IMR-90 (cell line): ENCODE results near the gene RXFP1. TPM values are rescaled to one million over a fixed set of nuclear protein-coding genes. Genes with fewer than 3 reads are reported as not detected.

Source experiments
- ATAC-seq: fragments of 200-7000 bp; cut with Tn5 transposase; 2 replicates; pipeline ENCODE4 v1.9.1; 2020; ENCODE audit warnings: low read depth, mild to moderate bottlenecking, moderate library complexity
- BruUV-seq: library from RNA; stranded (reverse); fragments of 400-500 nt; replicated peaks from 2 replicates; lab custom pipeline; 2021; lab: Mats Ljungman, UMichigan
- CTCF ChIA-PET: fragments of 300-600 bp; formaldehyde crosslinking; extraction: SDS; loops from one replicate; lab custom pipeline; 2021; ENCODE audit warnings: antibody characterized with exemption; lab: Yijun Ruan, JAX
- POLR2A ChIA-PET: fragments of 300-600 bp; sonication (Branson Sonifier 250); formaldehyde crosslinking; loops from one replicate; lab custom pipeline; 2022; ENCODE audit warnings: antibody characterized with exemption; ENCODE audit not compliant: unreplicated experiment; lab: Charles Lee
- DNase-seq: peaks from one replicate; pipeline ENCODE4 v3.0.0; 2013
- H2AFZ ChIP-seq: replicated peaks from 2 replicates; pipeline ENCODE3; 2013; ENCODE audit warnings: low read length, mild to moderate bottlenecking; ENCODE audit not compliant: poor library complexity
- H2AK5ac ChIP-seq: 2 replicates; pipeline ENCODE4 v1.6.1; 2013; ENCODE audit warnings: low read depth, low read length, inconsistent platforms
- H2AK9ac ChIP-seq: replicated peaks from 2 replicates; pipeline ENCODE3; 2013; ENCODE audit warnings: mild to moderate bottlenecking, low read depth, low read length, moderate library complexity; ENCODE audit not compliant: poor library complexity
- H2BK120ac ChIP-seq: 2 replicates; pipeline ENCODE4 v1.6.1; 2013; ENCODE audit warnings: low read depth, low read length, inconsistent platforms
- H2BK15ac ChIP-seq: 3 replicates; pipeline ENCODE4 v1.6.1; 2013; ENCODE audit warnings: low read depth, low read length, inconsistent platforms
- H2BK20ac ChIP-seq: 2 replicates; pipeline ENCODE4 v1.6.1; 2013; ENCODE audit warnings: low read depth, mild to moderate bottlenecking, inconsistent platforms, low read length, moderate library complexity
- H2BK5ac ChIP-seq: 2 replicates; pipeline ENCODE4 v1.6.1; 2013; ENCODE audit warnings: mild to moderate bottlenecking, low read depth, low read length, inconsistent platforms; ENCODE audit not compliant: poor library complexity, severe bottlenecking
- H3K14ac ChIP-seq: replicated peaks from 2 replicates; pipeline ENCODE4 v1.6.1; 2013; ENCODE audit warnings: low read depth, low read length, inconsistent platforms
- H3K18ac ChIP-seq: 2 replicates; pipeline ENCODE4 v1.6.1; 2013; ENCODE audit warnings: low read depth, low read length, control low read depth
- H3K23ac ChIP-seq: 2 replicates; pipeline ENCODE4 v1.6.1; 2013; ENCODE audit warnings: low read depth, low read length, inconsistent platforms
- H3K27ac ChIP-seq: 2 replicates; pipeline ENCODE4 v1.5.1; 2013; ENCODE audit warnings: mild to moderate bottlenecking, control low read depth, low read length; ENCODE audit not compliant: insufficient read depth
- H3K27me3 ChIP-seq: 2 replicates; pipeline ENCODE4 v1.6.1; 2013; ENCODE audit warnings: low read length; ENCODE audit not compliant: control insufficient read depth, insufficient read depth
- H3K36me3 ChIP-seq: 2 replicates; pipeline ENCODE4 v1.6.1; 2013; ENCODE audit warnings: low read length, mixed read lengths; ENCODE audit not compliant: control insufficient read depth, insufficient read depth
- H3K4ac ChIP-seq: 2 replicates; pipeline ENCODE4 v1.6.1; 2013; ENCODE audit warnings: low read depth, low read length, inconsistent platforms
- H3K4me1 ChIP-seq: 2 replicates; pipeline ENCODE4 v1.6.1; 2013; ENCODE audit warnings: low read length, mixed read lengths; ENCODE audit not compliant: control insufficient read depth, insufficient read depth
- H3K4me2 ChIP-seq: 2 replicates; pipeline ENCODE4 v1.6.1; 2013; ENCODE audit warnings: low read depth, mild to moderate bottlenecking, control low read depth, low read length, moderate library complexity
- H3K4me3 ChIP-seq: 2 replicates; pipeline ENCODE4 v1.5.1; 2013; ENCODE audit warnings: low read depth, mild to moderate bottlenecking, control low read depth, low read length, moderate library complexity; ENCODE audit not compliant: insufficient read depth
- H3K56ac ChIP-seq: 2 replicates; pipeline ENCODE4 v1.6.1; 2013; ENCODE audit warnings: low read length, inconsistent platforms; ENCODE audit not compliant: insufficient read depth; ENCODE audit errors: extremely low read depth
- H3K79me1 ChIP-seq, 2 experiments: 2 replicates each; pipeline ENCODE4 v1.6.1; 2013; ENCODE audit warnings: low read length in 2 of 2, inconsistent platforms in 1 of 2, low read depth in 1 of 2
- H3K9ac ChIP-seq: 2 replicates; pipeline ENCODE4 v1.6.1; 2013; ENCODE audit warnings: low read depth, low read length, control low read depth
- H3K9me1 ChIP-seq: 2 replicates; pipeline ENCODE4 v1.6.1; 2013; ENCODE audit warnings: low read length, inconsistent platforms; ENCODE audit not compliant: insufficient read depth
- H3K9me3 ChIP-seq: 2 replicates; pipeline ENCODE4 v1.6.1; 2013; ENCODE audit warnings: low read length; ENCODE audit not compliant: control insufficient read depth, insufficient read depth
- H4K20me1 ChIP-seq: 2 replicates; pipeline ENCODE4 v1.6.1; 2013; ENCODE audit warnings: low read length, inconsistent platforms; ENCODE audit not compliant: insufficient read depth
- H4K5ac ChIP-seq: 2 replicates; pipeline ENCODE4 v1.6.1; 2013; ENCODE audit warnings: mild to moderate bottlenecking, low read depth, low read length, control low read depth
- H4K8ac ChIP-seq, 2 experiments: 2 replicates each; pipeline ENCODE4 v1.6.1; 2013; ENCODE audit warnings: low read depth in 2 of 2, low read length in 2 of 2, control low read depth in 1 of 2, inconsistent platforms in 1 of 2
- H4K91ac ChIP-seq: 2 replicates; pipeline ENCODE4 v1.6.1; 2013; ENCODE audit warnings: low read depth, low read length, inconsistent platforms; ENCODE audit not compliant: insufficient read depth
- BHLHE40 ChIP-seq: fragments of 150-350 bp; IDR thresholded peaks from 2 replicates; pipeline ENCODE4 v1.6.1; 2016; ENCODE audit warnings: mild to moderate bottlenecking, low read depth, low read length
- CEBPB ChIP-seq: IDR thresholded peaks from 2 replicates; pipeline ENCODE4 v1.6.1; 2012; ENCODE audit warnings: low read depth, low read length, improper control_type of control experiment
- CHD1 ChIP-seq: IDR thresholded peaks from 2 replicates; pipeline ENCODE4 v1.6.1; 2012; ENCODE audit warnings: low read depth, low read length, improper control_type of control experiment
- FOS ChIP-seq: fragments of 150-350 bp; IDR thresholded peaks from 2 replicates; pipeline ENCODE4 v1.6.1; 2016; ENCODE audit warnings: low read depth, low read length
- MAZ ChIP-seq: IDR thresholded peaks from 2 replicates; pipeline ENCODE4 v1.6.1; 2012; ENCODE audit warnings: low read depth, mild to moderate bottlenecking, low read length, improper control_type of control experiment, moderate library complexity, borderline replicate concordance
- MXI1 ChIP-seq: IDR thresholded peaks from 2 replicates; pipeline ENCODE4 v1.6.1; 2012; ENCODE audit warnings: low read depth, mild to moderate bottlenecking, low read length, moderate library complexity, borderline replicate concordance
- NFE2L2 ChIP-seq: fragments of 150-350 bp; IDR thresholded peaks from 2 replicates; pipeline ENCODE4 v1.6.1; 2016; ENCODE audit warnings: low read depth, mild to moderate bottlenecking, low read length
- POLR2A ChIP-seq: IDR thresholded peaks from 2 replicates; pipeline ENCODE4 v1.6.1; 2012; ENCODE audit warnings: mild to moderate bottlenecking, low read depth, low read length
- RAD21 ChIP-seq: IDR thresholded peaks from 2 replicates; pipeline ENCODE4 v1.6.1; 2012; ENCODE audit warnings: low read length, improper control_type of control experiment
- RCOR1 ChIP-seq: IDR thresholded peaks from 2 replicates; pipeline ENCODE4 v1.6.1; 2012; ENCODE audit warnings: mild to moderate bottlenecking, low read length, improper control_type of control experiment; ENCODE audit not compliant: insufficient replicate concordance
- RFX5 ChIP-seq: IDR thresholded peaks from 2 replicates; pipeline ENCODE4 v1.8.0; 2012; ENCODE audit warnings: low read depth, mild to moderate bottlenecking, low read length, moderate library complexity
- SMC3 ChIP-seq: fragments of 150-350 bp; IDR thresholded peaks from 2 replicates; pipeline ENCODE4 v1.6.1; 2016; ENCODE audit warnings: low read depth, mild to moderate bottlenecking, antibody characterized with exemption, low read length, moderate library complexity
- WGBS, 2 experiments: methylation state at CpG; one replicate each; pipeline versions ENCODE4 v1.1.5 to v1.1.7; 2013; ENCODE audit warnings: missing lambda C conversion rate in 2 of 2; ENCODE audit not compliant: insufficient read length in 1 of 2; ENCODE audit errors: extremely low coverage in 2 of 2; 5-methylcytosine and 5-hydroxymethylcytosine counted together
- dilution Hi-C: fragments of 300-500 bp; cut with HindIII; formaldehyde crosslinking; loops from one replicate; pipeline ENCODE4 v1.14.3; 2018; ENCODE audit warnings: low sequenced_read_pairs; ENCODE audit not compliant: unreplicated experiment
- in situ Hi-C: fragments of 300-500 bp; cut with MboI; formaldehyde crosslinking; loops from 3 replicates; pipeline ENCODE4 v1.14.3; 2019; ENCODE audit warnings: low sequenced_read_pairs, inconsistent platforms, mixed read lengths
- intact Hi-C: fragments of 100-400 bp; cut with micrococcal nuclease; formaldehyde crosslinking; loops from 2 replicates; pipeline ENCODE4 v1.10.0; 2022
- polyA plus RNA-seq, 3 experiments: library from polyadenylated mRNA; depleted of rRNA; stranded (reverse); fragments of >200 nt; gene quantifications; 2 replicates each; pipeline ENCODE4 v1.2.3, GENCODE V29; 2012; ENCODE audit warnings: low replicate concordance in 1 of 3
- total RNA-seq: library from RNA; depleted of rRNA; stranded (reverse); fragments of >200 nt; gene quantifications from 2 replicates; pipeline ENCODE4 v1.2.3, GENCODE V29; 2012
- TF ChIP-seq, protein P1 (sequence below): conservative IDR thresholded peaks from 2 replicates; pipeline ENCODE4 v1.5.1; 2012; ENCODE audit warnings: mild to moderate bottlenecking, low read depth, low read length, improper control_type of control experiment
- TF ChIP-seq, protein P2 (sequence below): fragments of 150-350 bp; IDR thresholded peaks from 2 replicates; pipeline ENCODE4 v1.6.1; 2017; ENCODE audit warnings: mild to moderate bottlenecking, antibody characterized with exemption, low read length, low read depth

The RXFP1 gene
- total and polyA plus RNA-seq, 2 of the 4 experiments (the other 2 are of a cell fraction), result not detected

GRCh38 chr4:158538911-158539310 lies 17.2 kb downstream of the RXFP1 start:
- CTCF ChIA-PET, result no interaction called here
- dilution Hi-C loops (no loop called here), in situ Hi-C loops (no loop called here), intact Hi-C loops (no loop called here)
- Histone ChIP-seq H2BK5ac (no peak overlapping the region), H4K20me1 (no peaks in the 10 kb centered on the region), H3K18ac (no peak overlapping the region), H4K8ac (no peak overlapping the region), H2BK120ac (no peak overlapping the region), H4K91ac (no peak overlapping the region), H3K23ac (no peak overlapping the region), H3K9ac (no peak overlapping the region), H3K14ac (no peak overlapping the region), H3K36me3 (no peaks in the 10 kb centered on the region), H3K27ac (no peak overlapping the region), H2AK5ac (no peak overlapping the region), H3K4ac (no peak overlapping the region), H4K5ac (no peak overlapping the region), H3K4me2 (no peak overlapping the region), H3K9me3 (no peaks in the 10 kb centered on the region), H2BK20ac (no peak overlapping the region), H2AFZ (no peak overlapping the region), H3K27me3 (no peaks in the 10 kb centered on the region), H2BK15ac (no peak overlapping the region), H3K9me1 (no peaks in the 10 kb centered on the region; the same call in 1 of the 2 replicates), H3K79me1 (no peaks in the 10 kb centered on the region), H3K4me1 (no peaks in the 10 kb centered on the region), H3K56ac (no peak overlapping the region), H2AK9ac (no peak overlapping the region), H3K4me3 (no peak overlapping the region)
- POLR2A ChIA-PET, result no interaction called here
- no CpG with 5 or more reads among the region's 4 CpGs for WGBS, 2 experiments
- DNase-seq (no peak), ATAC-seq (no peak)
- TF ChIP-seq RAD21 (no peak), CEBPB (no peak), RFX5 (no peak), CHD1 (no peak), NFE2L2 (no peak), POLR2A (no peak), FOS (no peak), MAZ (no peak), MXI1 (no peak), BHLHE40 (no peak), RCOR1 (no peak), SMC3 (no peak)
- TF ChIP-seq, protein P1, sequence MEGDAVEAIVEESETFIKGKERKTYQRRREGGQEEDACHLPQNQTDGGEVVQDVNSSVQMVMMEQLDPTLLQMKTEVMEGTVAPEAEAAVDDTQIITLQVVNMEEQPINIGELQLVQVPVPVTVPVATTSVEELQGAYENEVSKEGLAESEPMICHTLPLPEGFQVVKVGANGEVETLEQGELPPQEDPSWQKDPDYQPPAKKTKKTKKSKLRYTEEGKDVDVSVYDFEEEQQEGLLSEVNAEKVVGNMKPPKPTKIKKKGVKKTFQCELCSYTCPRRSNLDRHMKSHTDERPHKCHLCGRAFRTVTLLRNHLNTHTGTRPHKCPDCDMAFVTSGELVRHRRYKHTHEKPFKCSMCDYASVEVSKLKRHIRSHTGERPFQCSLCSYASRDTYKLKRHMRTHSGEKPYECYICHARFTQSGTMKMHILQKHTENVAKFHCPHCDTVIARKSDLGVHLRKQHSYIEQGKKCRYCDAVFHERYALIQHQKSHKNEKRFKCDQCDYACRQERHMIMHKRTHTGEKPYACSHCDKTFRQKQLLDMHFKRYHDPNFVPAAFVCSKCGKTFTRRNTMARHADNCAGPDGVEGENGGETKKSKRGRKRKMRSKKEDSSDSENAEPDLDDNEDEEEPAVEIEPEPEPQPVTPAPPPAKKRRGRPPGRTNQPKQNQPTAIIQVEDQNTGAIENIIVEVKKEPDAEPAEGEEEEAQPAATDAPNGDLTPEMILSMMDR, result no peak
- TF ChIP-seq, protein P2, sequence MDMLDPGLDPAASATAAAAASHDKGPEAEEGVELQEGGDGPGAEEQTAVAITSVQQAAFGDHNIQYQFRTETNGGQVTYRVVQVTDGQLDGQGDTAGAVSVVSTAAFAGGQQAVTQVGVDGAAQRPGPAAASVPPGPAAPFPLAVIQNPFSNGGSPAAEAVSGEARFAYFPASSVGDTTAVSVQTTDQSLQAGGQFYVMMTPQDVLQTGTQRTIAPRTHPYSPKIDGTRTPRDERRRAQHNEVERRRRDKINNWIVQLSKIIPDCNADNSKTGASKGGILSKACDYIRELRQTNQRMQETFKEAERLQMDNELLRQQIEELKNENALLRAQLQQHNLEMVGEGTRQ, result no peak
- BruUV-seq, result no TSS peak
